NCI-H2196 treated with DMSO at 0.1 percent for 48 hours (cell line): ENCODE measurements around the gene TFCP2L1.

Experiments used
- DNase-seq: peaks from one replicate; lab custom pipeline; 2025; ENCODE audit not compliant: unreplicated experiment; lab: John Stamatoyannopoulos, UW

TFCP2L1 gene

DNA sequence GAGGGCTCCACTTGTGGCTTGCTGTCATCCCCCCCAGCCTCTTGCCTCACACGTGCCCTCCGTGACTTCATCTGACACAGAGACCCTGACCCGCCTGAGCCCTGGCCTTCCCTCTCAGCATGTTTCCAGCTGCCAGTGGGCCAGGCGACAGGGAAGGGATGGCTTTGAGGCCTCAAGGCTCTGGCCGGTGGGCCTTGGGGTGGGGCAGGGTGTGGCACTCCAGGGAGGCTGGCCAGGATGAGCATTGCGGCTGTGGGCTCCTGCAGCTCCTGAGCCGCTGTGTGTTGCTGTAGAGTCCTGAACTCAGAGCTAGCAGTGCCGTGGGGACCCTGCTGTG is 85.0 kb downstream of the TFCP2L1 start:
- DNase-seq: no peak

- no peak for DNase-seq
Observed at GRCh38 chr2:121199281-121200010, 85.6 kb downstream of the TFCP2L1 start.

DNA sequence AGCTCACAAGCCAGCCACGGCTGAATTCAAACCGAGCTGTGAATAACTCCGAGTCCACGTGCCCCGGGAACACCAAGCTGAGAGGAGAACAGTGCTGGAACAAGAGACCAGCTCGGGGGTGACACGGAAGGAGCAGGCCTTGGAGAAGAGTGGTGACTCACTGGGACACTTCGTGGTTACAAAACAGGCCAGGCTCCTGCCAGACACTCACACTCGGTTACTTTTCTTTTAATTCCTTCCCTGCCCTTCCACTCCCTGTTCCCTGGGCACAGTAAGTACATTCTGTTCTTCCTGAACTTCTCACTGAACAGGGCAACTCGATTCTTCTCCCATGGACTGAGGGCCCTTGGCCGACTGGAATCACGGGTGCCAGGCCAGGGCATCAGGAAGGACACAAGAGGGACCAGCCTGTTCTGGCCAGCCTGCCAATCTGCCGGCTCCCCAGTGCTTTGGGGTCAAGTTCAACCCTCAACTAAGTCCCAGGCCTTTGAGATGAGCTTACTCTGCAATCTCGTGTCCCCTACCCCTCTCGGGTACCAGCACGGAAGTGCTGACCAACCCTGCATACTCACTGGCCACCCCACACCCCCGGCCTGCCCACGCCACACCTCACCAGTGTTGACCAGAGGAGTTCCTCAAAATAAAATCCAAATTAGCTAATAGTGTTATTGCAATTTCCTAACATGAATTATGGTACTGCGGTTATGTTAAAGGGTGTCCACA is 87.5 kb downstream of the TFCP2L1 start:
- DNase-seq: no peak

- DNase-seq: no peak
Observed at GRCh38 chr2:121196849-121197155, 88.2 kb downstream of the TFCP2L1 start.

- peak; percentile 47 for DNase-seq
Observed at GRCh38 chr2:121196132-121196848, 88.7 kb downstream of the TFCP2L1 start.

DNA sequence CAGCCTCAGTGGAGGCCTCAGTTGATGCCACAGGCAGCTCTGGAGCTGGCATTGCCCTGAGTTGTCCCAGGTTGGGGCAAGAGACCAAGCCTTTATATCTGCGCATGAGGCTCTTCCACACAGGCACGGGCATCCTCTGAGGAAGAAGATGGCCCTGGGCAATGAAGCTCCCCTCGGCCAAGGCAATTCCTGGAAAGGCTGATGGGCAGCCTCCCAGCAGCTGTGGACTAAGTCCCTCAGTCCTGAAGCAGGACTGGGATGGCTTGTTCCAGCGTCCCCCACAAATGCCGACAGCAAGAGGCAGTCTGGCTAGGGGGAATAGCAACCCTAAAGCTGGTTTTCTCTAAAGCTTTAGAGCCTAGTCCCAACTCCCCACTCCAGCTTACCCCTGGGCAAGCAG is 90.0 kb downstream of the TFCP2L1 start:
- no peak for DNase-seq

DNA sequence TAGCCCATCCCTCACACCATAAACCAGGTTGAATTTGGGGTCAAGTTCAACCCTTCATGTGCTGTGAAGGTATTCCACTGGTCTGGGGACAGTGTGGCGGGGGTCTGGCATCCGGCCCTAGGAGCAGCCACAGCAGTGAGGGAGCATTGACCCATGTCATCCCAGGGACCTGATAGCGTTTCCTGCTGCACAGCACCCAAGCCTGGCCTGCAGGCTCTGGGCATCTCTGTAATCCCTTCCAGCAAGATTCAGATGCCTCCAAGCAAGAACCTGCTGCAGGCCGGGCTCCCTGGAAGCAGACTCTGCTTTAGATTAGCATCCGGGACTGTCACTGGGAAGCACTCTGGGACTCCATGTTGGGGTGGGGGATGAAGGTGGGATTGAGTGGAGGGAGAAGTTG is 90.4 kb downstream of the TFCP2L1 start:
- no peak for DNase-seq

GRCh38 chr2:121193185-121193584 is 91.8 kb downstream of the TFCP2L1 start:
- no peak for DNase-seq

GRCh38 chr2:121192576-121192975 is 92.4 kb downstream of the TFCP2L1 start:
- no peak for DNase-seq

- DNase-seq: no peak
Observed at GRCh38 chr2:121191191-121192170, 93.5 kb downstream of the TFCP2L1 start.

- no peak for DNase-seq
Observed at GRCh38 chr2:121189661-121190381, 95.2 kb downstream of the TFCP2L1 start.

DNA sequence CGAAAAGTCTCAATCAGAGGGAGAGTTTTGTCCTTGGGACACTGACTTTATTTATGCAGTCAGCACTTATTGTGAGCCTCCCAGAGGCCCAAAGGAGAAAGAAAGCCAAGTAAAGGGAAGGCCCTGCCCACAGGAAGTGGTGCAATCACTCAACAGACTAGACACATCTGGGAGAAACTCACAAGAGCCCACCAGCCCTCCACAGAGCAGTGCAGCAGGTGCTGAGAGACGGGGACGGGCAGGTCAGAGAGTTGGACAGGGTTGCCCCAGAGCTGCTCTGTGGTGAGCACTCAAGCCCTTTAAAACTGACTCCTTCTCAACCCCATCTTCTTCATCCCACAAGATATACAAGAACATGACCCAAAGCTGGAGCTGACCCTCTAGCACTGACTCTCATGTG is 96.0 kb downstream of the TFCP2L1 start:
- DNase-seq: no peak

GRCh38 chr2:121187982-121188411 is 97.0 kb downstream of the TFCP2L1 start:
- DNase-seq: no peak

- no peak for DNase-seq
Observed at GRCh38 chr2:121187351-121187981, 97.5 kb downstream of the TFCP2L1 start.

- no peak for DNase-seq
Observed at GRCh38 chr2:121186261-121186660, 98.7 kb downstream of the TFCP2L1 start.

DNA sequence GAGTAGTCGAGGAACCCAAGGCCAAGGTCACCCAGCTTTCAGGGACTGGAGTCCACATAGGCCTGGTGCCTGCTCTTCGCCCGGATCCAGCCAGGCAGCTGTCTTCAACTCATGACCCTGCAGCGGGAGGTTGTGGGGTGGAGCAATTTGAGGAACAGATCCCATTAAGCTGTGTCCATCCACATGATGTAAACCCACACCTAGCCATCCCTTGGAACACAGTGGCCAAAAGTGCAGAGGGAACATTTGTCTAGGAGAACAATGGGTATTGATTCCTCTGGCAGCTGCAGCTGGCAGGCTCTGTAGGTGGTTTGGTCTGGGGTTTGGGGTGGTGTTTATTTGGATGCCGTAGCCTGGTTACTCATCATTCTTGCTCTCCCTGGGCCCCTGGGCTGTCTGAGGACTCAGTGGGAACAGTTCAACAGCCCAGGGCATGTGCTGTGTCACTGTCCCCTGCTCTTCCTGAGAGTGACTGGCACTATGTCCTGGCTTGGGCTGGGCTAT is 99.4 kb downstream of the TFCP2L1 start:
- peak; percentile 81 for DNase-seq

- DNase-seq: no peak
Observed at GRCh38 chr2:121185111-121185510, 99.9 kb downstream of the TFCP2L1 start.

- no peak for DNase-seq
Observed at GRCh38 chr2:121184248-121184862, 100.6 kb downstream of the TFCP2L1 start.

GRCh38 chr2:121182520-121182919 is 102.5 kb downstream of the TFCP2L1 start:
- DNase-seq: no peak
